Measurements from ENCODE around the gene TMEM79.

Gene TMEM79

DNA sequence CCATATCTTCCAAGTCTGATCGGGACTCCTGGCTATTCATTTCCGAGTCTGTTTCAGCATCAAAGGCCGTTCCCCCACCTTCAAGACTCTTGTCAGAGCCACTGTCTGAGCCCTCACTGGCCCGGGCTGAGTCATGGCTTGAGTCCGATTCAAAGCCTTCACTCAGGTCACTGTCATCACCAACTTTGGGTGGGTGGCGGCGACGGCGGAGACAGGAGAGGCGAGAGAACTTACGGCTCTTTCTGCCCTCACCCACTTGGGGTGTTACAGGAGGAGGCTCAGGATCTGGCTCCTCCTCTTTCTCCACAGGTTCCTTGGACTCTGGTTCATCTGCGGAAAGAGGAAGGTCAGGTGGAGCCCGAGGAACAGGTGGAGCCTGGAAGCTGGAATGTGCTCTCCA is 18.1 kb upstream of the TMEM79 start:
- no peak for FAIRE-seq

DNA sequence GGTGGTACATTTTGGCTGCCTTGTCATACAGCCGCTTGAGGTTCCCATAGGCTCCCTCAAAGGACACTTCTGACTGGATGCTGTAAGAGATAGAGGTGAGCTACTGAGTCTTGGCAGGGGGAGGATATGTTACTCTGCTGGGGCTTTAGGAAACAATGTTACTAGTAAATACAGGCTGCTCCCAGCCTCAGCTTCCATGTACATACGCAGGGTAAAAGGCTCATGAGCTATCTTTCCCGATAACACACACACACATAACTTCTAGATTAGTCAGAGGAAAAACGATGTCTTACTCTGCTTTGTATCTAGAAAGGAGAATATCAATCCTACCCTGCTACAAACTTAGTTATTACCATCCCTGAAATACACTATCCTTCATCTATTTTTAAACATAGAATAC is 15.8 kb upstream of the TMEM79 start:
- FAIRE-seq: no peak

DNA sequence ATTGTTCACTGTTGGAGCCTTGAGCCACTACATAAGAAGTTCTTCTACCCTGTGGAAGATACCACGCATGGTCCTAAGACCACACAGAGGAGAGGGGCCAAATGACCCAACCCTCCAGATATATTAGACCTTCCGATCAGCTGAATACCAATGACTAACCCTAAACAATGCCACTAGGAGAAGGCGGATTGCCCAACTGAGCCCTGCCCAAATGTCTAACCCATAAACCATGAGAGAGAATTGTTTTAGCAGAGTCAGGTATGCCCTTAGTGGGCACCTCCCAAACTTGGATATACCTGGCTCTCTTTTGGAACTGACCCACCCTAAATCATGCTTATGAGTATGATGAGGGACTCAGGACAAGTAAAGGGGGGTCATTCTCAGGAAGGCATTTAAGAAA is 13.8 kb upstream of the TMEM79 start:
- no peak for FAIRE-seq

DNA sequence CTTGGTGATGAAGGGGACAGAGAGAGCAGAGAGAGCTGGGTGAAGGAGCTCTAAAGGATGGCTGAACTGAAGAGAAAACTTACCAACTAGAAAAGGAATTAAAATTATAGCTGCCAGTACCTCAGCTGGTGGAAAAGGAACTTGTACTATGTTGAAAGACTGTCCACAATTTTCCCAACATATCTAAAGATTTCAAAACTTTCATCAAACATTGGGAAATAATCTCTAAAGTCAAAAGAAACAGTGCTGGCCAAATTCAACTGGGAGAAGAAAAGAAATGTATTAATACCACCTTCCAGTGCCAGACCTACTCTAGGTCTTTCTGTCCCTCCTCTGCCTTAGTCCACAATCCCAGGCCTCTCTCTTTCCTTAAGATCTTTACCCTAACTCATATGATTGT is 7.6 kb upstream of the TMEM79 start:
- no peak for FAIRE-seq

DNA sequence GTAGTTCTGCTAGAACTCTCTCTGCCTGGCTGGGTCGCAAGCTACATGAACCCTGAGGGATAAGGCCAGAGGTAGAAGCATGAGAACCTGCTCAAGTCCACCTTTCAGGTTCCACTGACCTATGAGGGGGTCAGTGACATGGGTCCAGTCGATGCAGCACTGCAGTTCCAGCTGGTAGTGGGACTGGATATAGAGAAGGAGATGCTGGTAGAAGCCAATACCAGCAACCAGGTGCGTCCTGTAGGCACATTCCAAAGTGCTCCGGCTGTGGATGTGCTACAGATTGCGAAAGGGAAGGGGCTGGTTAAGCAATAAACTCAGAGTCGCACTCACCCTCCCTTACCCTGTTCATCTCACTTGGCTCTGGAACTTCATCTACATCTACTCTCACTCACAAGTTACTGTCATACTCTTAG is 7.2 kb upstream of the TMEM79 start:
- FAIRE-seq: no peak

DNA sequence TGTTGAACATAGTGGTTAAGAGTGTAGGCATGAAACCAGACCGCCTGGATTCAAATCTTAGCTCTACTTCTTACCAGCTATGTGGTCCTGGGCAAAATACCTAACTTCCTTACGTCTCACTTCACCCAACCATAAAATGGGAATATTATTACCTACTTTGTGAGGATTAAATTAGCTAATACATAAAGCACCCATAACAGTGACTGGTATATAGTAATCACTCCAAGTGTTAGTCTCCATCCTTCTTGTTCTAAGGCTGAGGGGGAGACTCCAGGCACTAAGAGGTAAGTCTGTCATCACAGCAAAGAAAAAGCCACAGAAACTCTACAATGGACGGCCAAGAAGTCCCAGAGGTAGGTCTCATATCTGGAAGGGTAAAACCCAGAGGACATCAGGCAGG is 4.3 kb upstream of the TMEM79 start:
- no peak for FAIRE-seq

DNA sequence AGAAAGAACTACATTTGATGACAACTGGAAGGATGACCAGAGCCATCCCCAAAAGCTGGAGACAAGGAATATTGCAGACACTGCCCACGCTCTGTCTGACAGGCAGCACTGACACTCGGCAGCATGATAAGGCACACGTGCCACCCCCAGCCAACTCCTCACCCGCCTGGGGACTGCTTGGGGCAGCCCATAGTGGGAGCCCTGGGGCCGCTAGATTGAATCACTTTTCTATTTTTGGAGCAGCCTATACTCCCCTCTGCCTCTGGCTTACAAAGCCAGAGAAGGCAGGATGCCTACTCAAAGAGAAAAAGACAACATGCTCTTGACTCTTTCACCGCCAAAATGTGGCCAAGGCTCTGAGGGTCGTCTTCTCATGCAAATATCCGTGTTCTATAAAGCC is 2.8 kb upstream of the TMEM79 start:
- no peak for FAIRE-seq

DNA sequence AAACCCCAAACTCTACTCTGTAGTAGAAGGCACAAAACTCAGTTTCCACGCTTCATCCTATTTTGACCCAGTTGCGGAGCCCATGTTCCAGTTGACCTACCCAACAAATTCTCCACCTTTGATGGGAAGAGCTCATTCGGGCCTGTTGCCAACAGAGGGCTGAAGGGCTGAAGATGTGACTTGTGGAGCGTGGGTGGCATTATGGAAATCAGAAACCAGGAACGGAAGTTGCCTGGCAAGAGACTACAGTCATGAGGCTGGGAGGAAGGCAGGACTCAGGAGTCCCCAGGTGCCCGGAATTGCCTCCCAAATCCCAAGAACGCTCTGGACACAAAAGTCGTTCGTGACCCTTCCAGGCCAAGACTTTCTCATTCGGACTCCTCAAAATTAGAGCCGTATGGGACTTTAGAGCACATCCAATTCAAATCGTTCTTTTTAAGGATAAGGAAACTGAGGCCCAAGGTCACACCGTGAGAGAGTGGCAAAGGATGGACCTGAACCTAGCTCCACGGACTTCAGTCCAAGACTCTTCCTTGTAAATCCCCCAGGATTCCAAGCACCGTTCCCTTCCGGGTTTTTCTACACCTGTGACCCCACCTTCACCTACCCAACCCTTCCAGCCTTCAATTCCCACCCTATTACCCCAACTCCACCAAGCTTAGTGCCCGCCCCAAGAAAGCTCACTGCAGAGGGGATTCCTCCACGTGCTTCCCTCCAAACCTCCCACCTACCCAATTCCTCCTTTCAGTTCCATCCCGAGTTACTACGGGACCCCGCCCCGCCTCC is 2.2 kb upstream of the TMEM79 start:
- no peak for FAIRE-seq

DNA sequence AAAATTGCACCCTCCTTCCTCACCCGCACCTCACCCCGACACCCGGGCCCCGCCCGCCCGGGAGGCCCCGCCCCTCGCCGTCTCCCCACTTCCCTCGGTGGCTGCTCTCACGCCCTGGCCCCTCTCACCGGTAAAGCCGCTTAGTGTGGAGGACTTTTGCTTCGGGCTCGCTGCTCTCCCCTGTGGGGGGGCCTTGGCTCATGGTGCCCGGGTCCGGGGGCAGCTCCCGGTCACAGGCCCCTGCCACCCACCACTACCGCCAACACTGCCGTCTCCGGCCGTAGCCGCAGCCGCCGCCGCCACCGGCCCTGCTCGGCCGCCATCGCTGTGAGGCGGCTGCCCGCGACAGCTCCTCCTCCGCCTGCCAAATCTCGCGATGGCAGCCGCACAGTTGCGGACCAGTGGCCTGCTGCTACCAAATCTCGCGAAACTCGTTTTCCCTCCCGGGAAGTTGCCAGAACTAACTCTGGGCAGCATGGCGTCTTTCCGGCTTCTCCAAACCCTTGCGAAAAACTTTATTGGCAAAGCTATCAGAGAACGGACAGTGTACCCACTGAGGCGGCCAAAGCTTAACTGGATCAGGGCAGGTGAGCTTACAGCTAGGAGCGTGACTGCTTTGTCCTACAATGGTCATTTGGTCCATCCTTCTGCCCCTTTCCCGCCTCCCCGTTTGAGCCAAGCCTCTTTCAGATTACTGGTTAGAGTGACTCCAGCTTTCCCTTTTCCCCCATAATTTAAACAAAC is 1.5 kb upstream of the TMEM79 start, which contains the start of gene SMG5:
TSS of gene SMG5 (minus strand) at position 347 of the 744 bp plus-strand sequence. CDS start at position 202, 145 bp downstream.
- FAIRE-seq: peak; percentile 97

DNA sequence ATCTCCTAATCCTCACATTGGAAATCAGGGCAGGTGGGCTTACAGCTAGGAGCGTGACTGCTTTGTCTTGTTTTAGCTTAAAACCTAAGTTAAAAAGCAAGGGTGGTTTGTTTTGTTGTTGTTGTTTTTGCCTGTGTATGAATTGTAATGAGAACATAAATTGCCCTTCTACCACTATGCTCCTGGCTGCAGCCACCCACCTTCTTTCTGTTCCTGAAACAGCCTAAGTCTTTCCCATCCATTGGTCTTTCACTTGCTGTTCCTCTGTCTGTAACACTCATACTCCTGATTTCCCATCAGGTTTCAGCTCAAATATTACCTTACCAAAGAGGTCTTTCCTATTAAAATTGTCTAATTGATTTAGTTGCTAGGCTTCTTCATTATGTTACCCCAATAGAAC is 604 bp upstream of the TMEM79 start:
- FAIRE-seq: no peak

DNA sequence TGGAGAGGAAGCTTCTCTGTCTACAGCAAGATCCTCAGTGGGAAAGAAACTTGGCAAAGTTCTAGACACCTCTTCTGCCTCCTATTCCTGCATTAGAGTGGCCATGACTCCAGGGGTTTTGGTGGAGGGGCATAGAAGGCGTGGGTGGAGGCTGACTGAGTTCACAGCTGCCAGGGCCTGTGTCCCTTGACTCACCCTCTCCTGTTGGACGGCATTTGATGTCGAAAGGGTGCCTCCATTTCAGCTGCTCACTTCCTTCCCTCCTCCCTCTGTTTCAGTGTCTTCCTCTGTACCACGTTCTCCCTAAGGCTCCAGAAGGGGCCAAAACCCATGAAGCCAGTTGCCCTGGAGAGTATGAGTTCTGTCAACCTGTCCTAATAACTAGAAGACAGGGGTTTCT is 632 bp downstream of the TMEM79 start:
- no peak for FAIRE-seq

DNA sequence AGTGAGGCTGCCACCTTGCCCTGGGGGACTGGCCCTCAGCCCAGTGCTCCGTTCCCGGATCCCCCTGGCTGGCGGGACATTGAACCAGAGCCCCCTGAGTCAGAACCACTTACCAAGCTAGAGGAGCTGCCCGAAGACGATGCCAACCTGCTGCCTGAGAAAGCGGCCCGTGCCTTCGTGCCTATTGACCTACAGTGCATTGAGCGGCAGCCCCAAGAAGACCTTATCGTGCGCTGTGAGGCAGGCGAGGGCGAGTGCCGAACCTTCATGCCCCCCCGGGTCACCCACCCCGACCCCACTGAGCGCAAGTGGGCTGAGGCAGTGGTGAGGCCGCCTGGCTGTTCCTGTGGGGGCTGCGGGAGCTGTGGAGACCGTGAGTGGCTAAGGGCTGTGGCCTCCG is 1.3 kb downstream of the TMEM79 start:
- FAIRE-seq: no peak

DNA sequence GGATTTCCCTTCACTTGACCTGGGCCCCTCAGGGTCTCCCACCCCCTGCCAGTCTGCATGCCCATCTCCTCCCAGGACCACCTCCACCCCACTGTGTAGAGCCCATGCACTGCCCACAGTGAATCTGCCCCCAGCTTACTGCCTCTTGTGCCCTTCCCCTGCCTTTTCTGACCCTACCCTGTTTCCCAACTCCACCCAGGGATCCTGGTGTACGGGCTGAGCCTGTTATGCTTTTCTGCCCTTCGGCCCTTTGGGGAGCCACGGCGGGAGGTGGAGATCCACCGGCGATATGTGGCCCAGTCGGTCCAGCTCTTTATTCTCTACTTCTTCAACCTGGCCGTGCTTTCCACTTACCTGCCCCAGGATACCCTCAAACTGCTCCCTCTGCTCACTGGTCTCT is 1.9 kb downstream of the TMEM79 start:
- FAIRE-seq: no peak

DNA sequence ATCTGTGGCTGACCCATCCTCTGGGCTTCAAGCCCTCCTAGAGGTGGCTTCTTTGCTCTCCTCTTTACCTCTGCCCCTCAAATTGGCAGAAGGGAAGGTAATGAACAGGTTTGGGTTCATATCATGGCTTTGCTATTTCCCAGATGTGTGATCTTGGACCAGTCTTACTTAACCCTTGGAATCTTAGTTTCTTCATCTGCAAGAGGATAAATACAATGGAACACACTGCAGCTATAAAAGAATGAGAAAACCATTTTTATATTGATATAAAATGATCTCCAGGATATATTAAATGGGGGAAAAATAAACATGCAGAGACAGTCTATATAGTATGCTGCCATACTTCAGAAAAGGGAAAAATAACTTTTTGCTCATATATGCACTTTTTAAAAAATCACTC is 5.7 kb downstream of the TMEM79 start:
- no peak for FAIRE-seq

DNA sequence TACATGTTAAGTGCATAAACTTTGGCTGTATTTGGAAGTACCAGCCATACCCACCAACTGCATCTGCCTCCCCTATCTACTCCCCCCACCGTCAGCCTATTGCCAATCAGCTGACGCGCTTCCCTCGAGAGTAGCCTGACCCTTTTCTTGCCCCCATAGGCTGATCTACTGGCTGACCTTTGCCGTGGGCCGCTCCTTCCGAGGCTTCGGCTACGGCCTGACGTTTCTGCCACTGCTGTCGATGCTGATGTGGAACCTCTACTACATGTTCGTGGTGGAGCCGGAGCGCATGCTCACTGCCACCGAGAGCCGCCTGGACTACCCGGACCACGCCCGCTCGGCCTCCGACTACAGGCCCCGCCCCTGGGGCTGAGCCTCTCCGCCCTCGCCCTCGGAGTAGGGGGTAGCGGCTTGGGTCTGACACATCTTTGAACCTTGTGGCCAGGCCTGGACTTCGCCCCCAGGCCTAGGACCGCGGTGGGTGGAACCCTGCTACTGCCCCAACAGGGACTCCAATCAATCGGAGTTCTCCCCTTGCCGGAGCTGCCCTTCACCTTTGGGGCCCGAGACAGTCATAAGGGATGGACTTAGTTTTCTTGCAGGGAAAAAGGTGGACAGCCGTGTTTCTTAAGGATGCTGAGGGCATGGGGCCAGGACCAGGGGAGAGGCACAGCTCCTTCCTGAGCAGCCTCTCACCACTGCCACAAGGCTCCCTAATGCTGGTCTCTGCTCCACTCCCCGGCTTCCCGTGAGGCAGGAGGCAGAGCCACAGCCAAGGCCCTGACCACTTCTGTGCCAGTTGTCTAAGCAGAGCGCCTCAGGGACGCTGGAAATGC is 7.3 kb downstream of the TMEM79 start:
- FAIRE-seq: peak; percentile 66

DNA sequence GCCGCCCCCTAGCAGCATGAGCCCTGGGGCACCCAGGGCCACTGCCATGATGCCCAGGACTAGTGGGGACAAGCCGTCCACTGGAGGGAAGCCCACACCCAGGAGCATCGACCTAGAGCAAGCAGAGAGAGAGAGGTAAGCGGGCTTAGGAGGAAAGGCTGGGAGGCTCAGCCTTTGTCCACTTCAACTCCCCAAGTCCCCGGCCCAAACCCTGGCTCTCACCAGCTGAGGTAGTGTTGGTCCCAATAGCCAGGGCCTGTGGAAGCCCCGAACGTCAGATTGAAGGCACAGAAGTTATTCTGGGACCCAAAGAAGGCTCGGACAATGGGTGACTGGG is 8.9 kb downstream of the TMEM79 start:
- no peak for FAIRE-seq

DNA sequence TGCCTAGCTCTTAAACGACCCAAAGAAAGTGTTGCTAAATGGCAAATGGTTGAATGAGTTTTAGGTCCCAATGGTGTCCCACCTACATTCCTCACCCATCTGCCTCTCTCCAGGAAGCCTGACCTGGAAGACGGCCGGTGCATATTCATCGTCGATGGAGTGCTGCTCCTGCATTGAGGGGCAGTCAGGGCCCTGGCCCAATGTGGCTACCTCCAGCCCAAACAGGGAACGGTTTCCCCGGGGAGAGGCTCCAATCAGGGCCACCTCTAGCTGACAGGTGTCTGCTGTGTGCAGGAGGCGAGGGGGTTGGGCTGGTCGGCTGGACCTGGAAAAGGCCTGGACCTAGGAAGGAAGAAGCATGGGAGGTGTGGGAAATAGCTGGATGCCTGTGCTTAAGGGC is 9.8 kb downstream of the TMEM79 start:
- FAIRE-seq: no peak

DNA sequence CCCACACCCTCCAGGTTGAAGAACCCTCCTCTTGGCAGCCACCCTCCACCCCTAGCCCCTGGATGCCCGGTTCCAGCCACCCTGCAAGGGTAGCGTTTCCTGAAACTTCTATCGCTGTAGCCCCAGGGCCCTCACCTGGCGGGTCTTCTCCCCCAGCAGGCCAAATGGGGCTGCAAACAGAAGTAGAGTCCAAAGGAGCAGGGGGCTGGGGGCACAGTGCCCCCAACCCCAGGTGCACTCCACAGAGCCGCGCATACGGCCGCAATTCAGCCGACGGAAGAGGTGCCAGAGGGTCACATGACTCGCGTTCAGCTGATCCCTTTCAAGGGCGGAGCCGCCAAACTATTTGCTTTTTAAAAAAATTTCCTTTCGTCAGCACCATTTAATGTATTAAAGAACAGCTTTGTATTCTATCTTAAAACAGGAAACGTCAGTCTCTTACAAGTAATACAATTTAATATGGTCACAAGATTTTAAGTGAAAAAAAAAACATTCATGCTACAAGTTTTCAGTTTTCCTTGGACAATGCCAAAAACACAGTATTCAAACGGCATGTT is 11.3 kb downstream of the TMEM79 start, which contains the start of gene GLMP:
TSS of gene GLMP (minus strand) at position 289 of the 557 bp plus-strand sequence. CDS start at position 255, 34 bp downstream.
- FAIRE-seq: peak; percentile 82

DNA sequence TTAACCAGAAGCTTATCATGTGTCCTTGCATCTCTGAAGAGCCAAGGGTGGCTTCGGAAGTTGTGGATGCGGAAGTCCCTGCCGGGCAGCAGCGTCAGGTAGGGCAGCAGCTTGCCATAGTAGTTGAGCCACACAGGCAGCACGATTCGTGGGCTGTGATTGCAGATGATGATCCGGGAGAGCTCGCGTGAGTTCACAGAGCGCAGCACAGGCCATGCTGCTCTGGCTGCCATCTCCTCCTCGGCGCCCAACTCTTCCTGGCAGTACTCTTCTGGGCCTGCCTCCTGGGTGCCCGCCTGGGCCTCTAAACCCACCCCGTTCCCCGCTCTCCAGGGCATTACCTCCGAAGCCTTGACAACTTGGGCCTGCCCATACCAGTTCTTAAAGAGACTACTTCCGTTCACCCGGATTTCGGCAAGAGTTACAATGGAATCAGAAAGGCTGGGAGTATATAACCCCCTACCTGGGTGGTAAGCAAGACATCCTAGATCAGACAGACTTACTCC is 14.8 kb downstream of the TMEM79 start, which contains the start of gene VHLL:
TSS of gene VHLL (minus strand) at position 456 of the 506 bp plus-strand sequence. CDS start at position 338, 118 bp downstream.
- FAIRE-seq: no peak

DNA sequence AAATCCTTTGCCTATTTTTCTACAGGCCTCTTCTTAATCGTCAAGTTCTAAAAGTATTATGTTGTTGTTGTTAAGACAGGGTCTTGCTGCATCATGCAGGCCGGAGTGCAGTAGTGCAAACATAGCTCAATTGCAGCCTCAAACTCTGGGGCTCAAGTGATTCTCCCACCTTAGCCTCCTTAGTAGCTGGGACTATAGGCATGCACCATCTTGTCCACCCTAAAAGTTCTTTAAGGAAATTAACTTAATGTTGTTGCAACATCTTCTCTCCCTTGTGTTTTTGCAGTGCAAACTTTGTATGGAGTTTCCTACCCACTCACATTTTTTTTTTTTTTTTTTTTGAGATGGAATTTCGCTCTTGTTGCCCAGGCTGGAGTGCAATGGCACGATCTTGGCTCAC is 19.1 kb downstream of the TMEM79 start:
- FAIRE-seq: no peak

DNA sequence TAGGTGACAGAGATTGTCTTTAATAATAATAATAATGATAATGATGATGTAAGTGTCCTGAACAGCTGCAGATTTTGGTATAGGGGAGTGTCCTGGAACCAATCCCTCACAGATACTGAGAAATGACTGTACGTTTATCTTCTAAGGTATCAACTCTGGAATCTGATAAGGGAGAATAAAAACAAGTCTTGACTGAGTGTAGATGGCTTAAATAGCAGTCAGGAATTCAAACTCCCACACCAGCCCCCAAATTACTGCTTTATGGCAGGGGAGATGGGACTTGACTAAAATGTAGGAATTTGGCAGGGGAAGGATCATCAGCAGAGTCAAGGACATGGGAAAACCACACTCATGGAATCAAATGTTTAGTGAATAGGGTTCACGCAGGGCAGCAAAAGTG is 21.1 kb downstream of the TMEM79 start:
- FAIRE-seq: no peak

DNA sequence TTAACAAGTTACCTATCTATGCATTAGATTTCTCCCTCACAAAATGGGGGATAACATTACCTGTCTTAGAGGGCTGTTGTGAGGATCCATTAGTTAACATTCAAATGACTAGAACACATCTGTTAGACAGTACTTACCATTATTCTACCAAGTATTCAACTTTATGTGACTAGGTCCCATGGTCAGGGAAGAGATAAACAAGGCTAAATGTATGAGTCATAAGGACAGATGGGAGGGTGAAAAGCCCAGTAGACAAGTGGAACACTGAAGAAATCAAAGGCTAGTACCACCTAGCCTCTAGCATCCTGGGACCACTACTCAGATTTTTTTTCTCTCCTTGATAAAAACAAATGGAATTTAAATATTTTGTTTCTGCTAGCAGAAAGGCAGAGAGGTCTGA is 24.0 kb downstream of the TMEM79 start:
- FAIRE-seq: no peak

DNA sequence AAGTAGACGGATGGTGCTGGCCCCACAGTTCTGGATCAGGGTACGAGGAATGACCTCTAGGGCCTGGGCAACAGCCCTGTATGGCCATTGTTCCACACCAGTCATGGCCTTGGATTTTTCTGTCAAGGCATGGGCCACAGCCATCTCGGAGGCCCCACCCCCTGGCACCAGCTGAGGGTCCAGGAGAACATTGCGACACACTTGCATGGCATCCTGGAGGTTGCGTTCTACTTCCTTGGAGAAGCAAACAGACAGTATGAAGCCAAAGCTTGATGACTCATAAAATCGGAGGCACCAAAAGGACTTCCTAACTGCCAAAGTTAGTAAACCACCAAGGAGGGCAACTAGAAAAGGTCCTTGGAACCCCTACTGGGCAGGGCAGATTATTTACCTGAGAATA is 26.8 kb downstream of the TMEM79 start:
- no peak for FAIRE-seq

All from TTC549 (cell line).